Endothelial cell of umbilical vein (primary cell): ENCODE measurements around the gene NAMPT. TPM values are rescaled to one million over a fixed set of nuclear protein-coding genes. Genes with fewer than 3 reads are reported as not detected.

ENCODE experiments used
- BruUV-seq: library from RNA; stranded (reverse); fragments of 400-500 nt; replicated peaks from 2 replicates; lab custom pipeline; 2021; lab: Mats Ljungman, UMichigan
- CTCF ChIA-PET: fragments of 300-600, 350-600 bp; sonication (Branson Sonifier 250); formaldehyde crosslinking; loops from one replicate; lab custom pipeline; 2021; ENCODE audit warnings: antibody characterized with exemption, inconsistent platforms; lab: Charles Lee
- POLR2A ChIA-PET: fragments of 300-600, 350-600 bp; sonication (Branson Sonifier 250); formaldehyde crosslinking; loops from one replicate; lab custom pipeline; 2021; ENCODE audit warnings: antibody characterized with exemption, inconsistent platforms; lab: Charles Lee
- DNase-seq: peaks from one replicate; pipeline ENCODE4 v3.0.0-alpha.2; 2011; ENCODE audit warnings: low read depth, low spot score
- FAIRE-seq: peaks from 2 replicates; lab custom pipeline; 2011; peaks lifted over from hg19 to GRCh38; lab: Jason Lieb, UNC
- H2AFZ ChIP-seq: 2 replicates; pipeline ENCODE4 v1.6.0; 2012; ENCODE audit warnings: low read depth, low read length, control low read depth, inconsistent platforms
- H3K27ac ChIP-seq: 2 replicates; pipeline ENCODE4 v1.5.1; 2011; ENCODE audit warnings: low read depth, mild to moderate bottlenecking, control low read depth, low read length, moderate library complexity; ENCODE audit not compliant: insufficient read depth
- H3K27me3 ChIP-seq, 2 experiments: 2 replicates each; pipeline versions ENCODE4 v1.6.0 to v1.6.1; 2011; ENCODE audit warnings: low read length in 2 of 2, mixed read lengths in 1 of 2; ENCODE audit not compliant: control insufficient read depth in 2 of 2, insufficient read depth in 2 of 2
- H3K36me3 ChIP-seq, 2 experiments: 2 replicates in 1 of 2; 3 replicates in 1 of 2; pipeline ENCODE4 v1.5.1; 2011; ENCODE audit warnings: low read length in 2 of 2, mild to moderate bottlenecking in 1 of 2, moderate library complexity in 1 of 2; ENCODE audit not compliant: control insufficient read depth in 2 of 2, insufficient read depth in 2 of 2; ENCODE audit errors: extremely low read depth in 1 of 2
- H3K4me1 ChIP-seq: 3 replicates; pipeline ENCODE4 v1.5.1; 2011; ENCODE audit warnings: mild to moderate bottlenecking, low read length; ENCODE audit not compliant: control insufficient read depth, insufficient read depth; ENCODE audit errors: extremely low read depth
- H3K4me2 ChIP-seq: 2 replicates; pipeline ENCODE4 v1.6.1; 2011; ENCODE audit warnings: low read length, control low read depth, mixed read lengths; ENCODE audit not compliant: insufficient read depth
- H3K4me3 ChIP-seq, 3 experiments: fragments of 200-600 bp in 1 of 3; sonication (generic), shearing (Covaris generic) in 1 of 3; replicated peaks in 1 of 3; 2 replicates each; pipeline ENCODE4 v1.5.1; 2011 to 2016; ENCODE audit warnings: control low read depth in 3 of 3, low read length in 3 of 3, mild to moderate bottlenecking in 2 of 3, inconsistent platforms in 1 of 3, low read depth in 1 of 3, moderate library complexity in 1 of 3; ENCODE audit not compliant: insufficient read depth in 1 of 3
- H3K79me2 ChIP-seq: 2 replicates; pipeline ENCODE4 v1.6.0; 2012; ENCODE audit warnings: low read length, inconsistent platforms; ENCODE audit not compliant: control insufficient read depth, insufficient read depth
- H3K9ac ChIP-seq: replicated peaks from 2 replicates; pipeline ENCODE3; 2011; ENCODE audit warnings: low read length, control low read depth; ENCODE audit not compliant: insufficient read depth; ENCODE audit errors: extremely low read depth
- H3K9me1 ChIP-seq: replicated peaks from 3 replicates; pipeline ENCODE4 v1.6.0; 2011; ENCODE audit warnings: mild to moderate bottlenecking, low read length; ENCODE audit not compliant: control insufficient read depth, insufficient read depth; ENCODE audit errors: extremely low read depth
- H3K9me3 ChIP-seq: replicated peaks from 2 replicates; pipeline ENCODE4 v1.5.1; 2012; ENCODE audit warnings: low read length, inconsistent platforms; ENCODE audit not compliant: control insufficient read depth, insufficient read depth
- H4K20me1 ChIP-seq: replicated peaks from 2 replicates; pipeline ENCODE3; 2011; ENCODE audit warnings: mild to moderate bottlenecking, low read length; ENCODE audit not compliant: control insufficient read depth, insufficient read depth; ENCODE audit errors: extremely low read depth
- EZH2 ChIP-seq: IDR thresholded peaks from 2 replicates; pipeline ENCODE4 v1.6.1; 2012; ENCODE audit warnings: borderline replicate concordance, low read depth, mild to moderate bottlenecking, moderate library complexity, low read length, inconsistent platforms; ENCODE audit not compliant: severe bottlenecking
- FOS ChIP-seq: IDR thresholded peaks from 2 replicates; pipeline ENCODE4 v1.6.1; 2011; ENCODE audit warnings: mild to moderate bottlenecking, low read length, moderate library complexity, borderline replicate concordance; ENCODE audit not compliant: insufficient read depth
- GATA2 ChIP-seq: IDR thresholded peaks from 2 replicates; pipeline ENCODE4 v1.7.0; 2011; ENCODE audit warnings: low read depth, mild to moderate bottlenecking, moderate library complexity, mixed read lengths, low read length; ENCODE audit not compliant: insufficient read length, insufficient read depth
- JUN ChIP-seq: IDR thresholded peaks from 2 replicates; pipeline ENCODE4 v1.6.1; 2011; ENCODE audit warnings: borderline replicate concordance, low read depth; ENCODE audit not compliant: insufficient read length, insufficient read depth
- MYC ChIP-seq: IDR thresholded peaks from one replicate; pipeline ENCODE4 v1.6.1; 2011; ENCODE audit warnings: mild to moderate bottlenecking, low read depth, low read length
- POLR2A ChIP-seq: IDR thresholded peaks from 2 replicates; pipeline ENCODE4 v1.6.1; 2012; ENCODE audit warnings: low read depth, mild to moderate bottlenecking, control low read depth, low read length
- POLR2AphosphoS5 ChIP-seq: IDR thresholded peaks from 2 replicates; pipeline ENCODE4 v1.6.1; 2012; ENCODE audit warnings: low read depth, mild to moderate bottlenecking, control low read depth, low read length, moderate library complexity; ENCODE audit not compliant: insufficient read depth
- dilution Hi-C: fragments of 300-500 bp; cut with MboI; formaldehyde crosslinking; loops from one replicate; pipeline ENCODE4 v1.15.0; 2019; ENCODE audit warnings: low sequenced_read_pairs; ENCODE audit not compliant: extremely low pct_ligation_motif_present
- intact Hi-C: fragments of 100-400 bp; cut with micrococcal nuclease; formaldehyde crosslinking; loops from one replicate; pipeline ENCODE4 v1.10.0; 2022
- polyA plus RNA-seq, 4 experiments: library from polyadenylated mRNA; depleted of rRNA in 3 of 4; stranded (reverse) in 3 of 4; unstranded in 1 of 4; fragments of >200 nt; gene quantifications; 2 replicates each; pipeline versions ENCODE4 v1.2.1 to v1.2.3, GENCODE V29; 2011 to 2012; ENCODE audit warnings: missing spikeins in 1 of 4
- total RNA-seq: library from RNA; stranded (reverse); gene quantifications from 2 replicates; pipeline ENCODE4 v1.2.3, GENCODE V29; 2021
- TF ChIP-seq, protein P1 (sequence below): IDR thresholded peaks from 2 replicates; pipeline ENCODE4 v1.6.1; 2011; ENCODE audit not compliant: insufficient read depth, insufficient read length
- TF ChIP-seq, protein P2 (sequence below), 2 donors: IDR thresholded peaks; 1 replicate in 1 of 2; 2 replicates in 1 of 2; pipeline ENCODE4 v1.5.1; 2011; ENCODE audit warnings: low read length in 2 of 2, mild to moderate bottlenecking in 2 of 2, moderate library complexity in 2 of 2, control low read depth in 1 of 2, inconsistent platforms in 1 of 2, low read depth in 1 of 2; ENCODE audit not compliant: insufficient read depth in 1 of 2; ENCODE audit errors: extremely low read depth in 1 of 2

NAMPT gene
- total and polyA plus RNA-seq, 2 donors (not counting 3 experiments of a cell fraction or from before 2014, with no cell fraction given), result 17.5 to 133 TPM

DNA sequence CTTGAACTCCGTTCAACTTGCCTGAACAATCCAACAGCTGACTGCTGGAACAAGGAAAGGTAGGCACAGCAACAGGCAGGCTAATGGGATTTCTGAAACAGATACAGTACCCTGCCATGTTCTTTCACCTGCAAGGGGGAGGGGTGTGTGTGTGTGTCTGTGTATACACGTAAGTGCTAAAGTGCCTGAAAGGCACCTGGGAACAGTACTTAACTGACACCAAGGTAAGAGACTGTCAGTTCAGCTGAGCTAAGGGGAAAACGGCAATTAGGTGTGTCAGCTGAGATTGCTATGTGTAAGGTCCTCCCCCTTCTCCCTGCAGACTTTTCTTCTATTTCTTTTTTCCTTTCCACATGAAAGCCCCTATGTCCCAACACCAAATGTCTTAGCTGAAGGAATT lies 27.0 kb downstream of the NAMPT start:
- Histone ChIP-seq H3K27ac (no peak overlapping the region), H3K9ac (no peak overlapping the region), H4K20me1 (no peaks in the 10 kb centered on the region), H3K9me3 (no peaks in the 10 kb centered on the region), H3K9me1 (no peaks in the 10 kb centered on the region), H3K4me1 (no peaks in the 10 kb centered on the region), H3K79me2 (peaks cover 4% of the 10 kb centered on the region), H3K27me3 (no peaks in the 10 kb centered on the region), H3K4me2 (no peak overlapping the region), H3K36me3 (peaks cover 22 to 39% of the 10 kb centered on the region in 2 experiments), H2AFZ (no peak overlapping the region), H3K4me3 (no peak overlapping the region)
- ChIA-PET POLR2A (no interaction called here), CTCF (interaction anchor here (0.9 to 1.7 kb wide), 4 partner anchors 22 to 281 kb away, joined by 3 to 9 read pairs (median 3); no protein-coding TSS in a partner anchor)
- dilution Hi-C loops, result no loop called here
- BruUV-seq, result no TSS peak
- no peak for FAIRE-seq
- intact Hi-C loops, result no loop called here
- DNase-seq, result no peak
- TF ChIP-seq, protein P1, sequence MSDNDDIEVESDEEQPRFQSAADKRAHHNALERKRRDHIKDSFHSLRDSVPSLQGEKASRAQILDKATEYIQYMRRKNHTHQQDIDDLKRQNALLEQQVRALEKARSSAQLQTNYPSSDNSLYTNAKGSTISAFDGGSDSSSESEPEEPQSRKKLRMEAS, result no peak
- TF ChIP-seq EZH2 (no peak), POLR2A (no peak), MYC (no peak), FOS (no peak)
- TF ChIP-seq, protein P2, sequence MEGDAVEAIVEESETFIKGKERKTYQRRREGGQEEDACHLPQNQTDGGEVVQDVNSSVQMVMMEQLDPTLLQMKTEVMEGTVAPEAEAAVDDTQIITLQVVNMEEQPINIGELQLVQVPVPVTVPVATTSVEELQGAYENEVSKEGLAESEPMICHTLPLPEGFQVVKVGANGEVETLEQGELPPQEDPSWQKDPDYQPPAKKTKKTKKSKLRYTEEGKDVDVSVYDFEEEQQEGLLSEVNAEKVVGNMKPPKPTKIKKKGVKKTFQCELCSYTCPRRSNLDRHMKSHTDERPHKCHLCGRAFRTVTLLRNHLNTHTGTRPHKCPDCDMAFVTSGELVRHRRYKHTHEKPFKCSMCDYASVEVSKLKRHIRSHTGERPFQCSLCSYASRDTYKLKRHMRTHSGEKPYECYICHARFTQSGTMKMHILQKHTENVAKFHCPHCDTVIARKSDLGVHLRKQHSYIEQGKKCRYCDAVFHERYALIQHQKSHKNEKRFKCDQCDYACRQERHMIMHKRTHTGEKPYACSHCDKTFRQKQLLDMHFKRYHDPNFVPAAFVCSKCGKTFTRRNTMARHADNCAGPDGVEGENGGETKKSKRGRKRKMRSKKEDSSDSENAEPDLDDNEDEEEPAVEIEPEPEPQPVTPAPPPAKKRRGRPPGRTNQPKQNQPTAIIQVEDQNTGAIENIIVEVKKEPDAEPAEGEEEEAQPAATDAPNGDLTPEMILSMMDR (IDR thresholded peaks at IDR 0.05; ENCODE audit: extremely low read depth in 1 of 2, insufficient read depth in 1 of 2, low read depth in 1 of 2, low read length in 2 of 2), result no peak

DNA sequence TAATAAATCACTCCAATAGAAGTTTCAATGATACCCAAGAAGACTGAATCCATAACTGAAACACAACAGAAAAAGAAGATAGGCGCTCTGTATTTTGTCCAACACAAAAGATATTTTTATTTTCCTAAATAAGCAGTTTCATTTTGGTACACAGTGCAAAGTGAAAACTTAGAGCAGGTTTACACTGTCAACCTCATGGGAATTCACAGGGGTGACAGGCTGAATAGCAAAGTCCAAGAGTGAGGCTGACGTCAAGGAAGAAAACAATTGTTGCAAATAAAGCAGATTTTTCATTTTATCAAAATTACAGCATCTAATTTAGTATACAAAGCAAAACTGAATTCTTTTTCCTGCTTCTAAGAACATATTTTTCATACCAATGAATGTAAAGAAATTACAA lies 28.6 kb downstream of the NAMPT start:
- no peak overlapping the region for H3K9ac ChIP-seq
- POLR2A ChIA-PET, result no interaction called here
- H3K9me3 ChIP-seq, result no peaks in the 10 kb centered on the region
- no peak overlapping the region for H2AFZ ChIP-seq
- intact Hi-C loops, result no loop called here
- no peaks in the 10 kb centered on the region for H4K20me1 ChIP-seq
- peaks cover 4% of the 10 kb centered on the region for H3K79me2 ChIP-seq
- no peak for TF ChIP-seq EZH2
- TF ChIP-seq GATA2, result no peak
- TF ChIP-seq POLR2AphosphoS5, result no peak
- TF ChIP-seq FOS, result no peak
- TF ChIP-seq, protein P2 (IDR thresholded peaks at IDR 0.05; ENCODE audit: extremely low read depth in 1 of 2, insufficient read depth in 1 of 2, low read depth in 1 of 2, low read length in 2 of 2), result no peak
- TF ChIP-seq POLR2A, result no peak
- TF ChIP-seq, protein P1, result no peak
- no peak for TF ChIP-seq MYC
- TF ChIP-seq JUN, result no peak
- no peaks in the 10 kb centered on the region for H3K9me1 ChIP-seq
- dilution Hi-C loops, result no loop called here
- BruUV-seq, result no TSS peak
- no peak overlapping the region for H3K4me3 ChIP-seq
- no peak for DNase-seq
- no peaks in the 10 kb centered on the region for H3K4me1 ChIP-seq
- H3K36me3 ChIP-seq, result peaks cover 22 to 42% of the 10 kb centered on the region in 2 experiments
- no peaks in the 10 kb centered on the region for H3K27me3 ChIP-seq
- FAIRE-seq, result no peak
- no peak overlapping the region for H3K4me2 ChIP-seq
- CTCF ChIA-PET, result no interaction called here
- no peak overlapping the region for H3K27ac ChIP-seq
